PC-3 (cell line): Measurements from ENCODE around the gene CMSS1. TPM values are rescaled to one million over a fixed set of nuclear protein-coding genes. Genes with fewer than 3 reads are reported as not detected.

ENCODE experiments used
- ATAC-seq: fragments of 200-7000 bp; cut with Tn5 transposase; 2 replicates; pipeline ENCODE4 v1.9.1; 2020; ENCODE audit warnings: mild to moderate bottlenecking, moderate library complexity
- BruUV-seq: library from RNA; stranded (reverse); fragments of 400-500 nt; replicated peaks from 2 replicates; lab custom pipeline; 2021; lab: Mats Ljungman, UMichigan
- CTCF ChIA-PET: fragments of 300-600 bp; sonication (Branson Sonifier 250); formaldehyde crosslinking; loops from one replicate; lab custom pipeline; 2022; ENCODE audit warnings: antibody characterized with exemption; lab: Charles Lee
- POLR2A ChIA-PET: fragments of 300-600 bp; sonication (Branson Sonifier 250); formaldehyde crosslinking; loops from one replicate; lab custom pipeline; 2022; ENCODE audit warnings: antibody characterized with exemption; ENCODE audit not compliant: unreplicated experiment; lab: Charles Lee
- DNase-seq: peaks from one replicate; pipeline ENCODE4 v3.0.0-alpha.2; 2015
- H2AFZ ChIP-seq: fragments of 300-600 bp; sonication (generic); 2 replicates; pipeline ENCODE4 v1.6.0; 2016; ENCODE audit warnings: antibody characterized with exemption, low read length
- H3F3A ChIP-seq: fragments of 300-600 bp; sonication (generic); one replicate; pipeline ENCODE4 v1.6.0; 2017; ENCODE audit warnings: antibody characterized with exemption, low read length, control low read depth, mild to moderate bottlenecking; ENCODE audit not compliant: unreplicated experiment
- H3K27ac ChIP-seq: fragments of 300-600 bp; sonication (generic); 2 replicates; pipeline ENCODE4 v1.5.1; 2016; ENCODE audit warnings: mild to moderate bottlenecking, low read length
- H3K27me3 ChIP-seq: fragments of 300-600 bp; sonication (generic); 2 replicates; pipeline ENCODE4 v1.6.1; 2016; ENCODE audit warnings: low read length, mixed read lengths
- H3K36me3 ChIP-seq: fragments of 300-600 bp; sonication (generic); 2 replicates; pipeline ENCODE4 v1.6.1; 2016; ENCODE audit warnings: low read depth, mixed run types, low read length, mixed read lengths
- H3K4me1 ChIP-seq: fragments of 300-600 bp; sonication (generic); 2 replicates; pipeline ENCODE4 v1.5.1; 2016; ENCODE audit warnings: low read length; ENCODE audit not compliant: insufficient read depth
- H3K4me2 ChIP-seq: fragments of 300-600 bp; sonication (generic); 2 replicates; pipeline ENCODE4 v1.6.0; 2016; ENCODE audit warnings: low read length
- H3K4me3 ChIP-seq: fragments of 300-600 bp; sonication (generic); 2 replicates; pipeline ENCODE4 v1.5.1; 2016; ENCODE audit warnings: mild to moderate bottlenecking, low read length, mixed read lengths
- H3K79me2 ChIP-seq: fragments of 300-600 bp; sonication (generic); 2 replicates; pipeline ENCODE4 v1.6.1; 2017; ENCODE audit warnings: low read length, mixed read lengths
- H3K9ac ChIP-seq: fragments of 300-600 bp; sonication (generic); 2 replicates; pipeline ENCODE4 v1.6.0; 2016; ENCODE audit warnings: mild to moderate bottlenecking, low read length
- H3K9me2 ChIP-seq: fragments of 300-600 bp; sonication (generic); replicated peaks from 2 replicates; pipeline ENCODE4 v1.6.1; 2016; ENCODE audit warnings: mixed run types, low read length, mixed read lengths
- H3K9me3 ChIP-seq: fragments of 300-600 bp; sonication (generic); 2 replicates; pipeline ENCODE4 v1.6.1; 2016; ENCODE audit warnings: low read length, mixed read lengths
- H4K20me1 ChIP-seq: fragments of 300-600 bp; sonication (generic); 2 replicates; pipeline ENCODE4 v1.6.1; 2016; ENCODE audit warnings: low read length, mixed read lengths
- CTCF ChIP-seq: fragments of 300-600 bp; sonication (generic); conservative IDR thresholded peaks from 2 replicates; pipeline ENCODE4 v1.5.1; 2017; ENCODE audit warnings: antibody characterized with exemption, low read depth, mild to moderate bottlenecking, low read length
- EZH2 ChIP-seq: fragments of 300-600 bp; sonication (generic); IDR thresholded peaks from one replicate; pipeline ENCODE4 v1.6.1; 2017; ENCODE audit warnings: antibody characterized with exemption, mild to moderate bottlenecking, low read length; ENCODE audit not compliant: unreplicated experiment
- EZH2phosphoT487 ChIP-seq: fragments of 300-600 bp; sonication (generic); IDR thresholded peaks from 2 replicates; pipeline ENCODE4 v1.6.1; 2018; ENCODE audit warnings: mild to moderate bottlenecking, antibody characterized with exemption, low read length, borderline replicate concordance
- intact Hi-C: fragments of 100-400 bp; cut with micrococcal nuclease; formaldehyde crosslinking; loops from 2 replicates; pipeline ENCODE4 v1.9.0; 2023
- total RNA-seq: library from RNA; depleted of rRNA; stranded (reverse); fragments of >200 nt; gene quantifications from 2 replicates; pipeline ENCODE4 v1.2.3, GENCODE V29; 2014

CMSS1 gene
- total RNA-seq, 1 experiment from 2014 or later: 63.1 TPM

GRCh38 chr3:99945328-99945995, 127.8 kb downstream of the CMSS1 start:
- Histone ChIP-seq H3K79me2 (0 out of 2 replicates have a peak, but pooled peaks cover 4% of the 10 kb centered on the region), H3F3A (no peaks in the 10 kb centered on the region), H3K4me1 (peaks cover 27% of the 10 kb centered on the region), H3K27me3 (no peaks in the 10 kb centered on the region), H4K20me1 (no peaks in the 10 kb centered on the region), H2AFZ (no peak overlapping the region), H3K27ac (no peak overlapping the region), H3K36me3 (no peaks in the 10 kb centered on the region), H3K9ac (no peak overlapping the region), H3K9me2 (no peaks in the 10 kb centered on the region), H3K4me2 (no peak overlapping the region), H3K4me3 (no peak overlapping the region), H3K9me3 (no peaks in the 10 kb centered on the region)
- no peak for TF ChIP-seq CTCF
- no peak for TF ChIP-seq EZH2
- no peak for TF ChIP-seq EZH2phosphoT487
- ATAC-seq (no peak), DNase-seq (no peak)
- POLR2A ChIA-PET: no interaction called here
- CTCF ChIA-PET: no interaction called here
- no TSS peak for BruUV-seq
- intact Hi-C loops: no loop called here

GRCh38 chr3:99947356-99947755, 129.7 kb downstream of the CMSS1 start:
- no peak overlapping the region for H3K4me2 ChIP-seq
- H3K9ac ChIP-seq: no peak overlapping the region
- H3K36me3 ChIP-seq: no peaks in the 10 kb centered on the region
- ATAC-seq (no peak), DNase-seq (no peak)
- H3K79me2 ChIP-seq: 0 out of 2 replicates have a peak, but pooled peaks cover 4% of the 10 kb centered on the region
- no peak for TF ChIP-seq EZH2
- TF ChIP-seq EZH2phosphoT487: no peak
- TF ChIP-seq CTCF: no peak
- H3K27ac ChIP-seq: no peak overlapping the region
- ChIA-PET CTCF (no interaction called here), POLR2A (no interaction called here)
- no peak overlapping the region for H2AFZ ChIP-seq
- no peaks in the 10 kb centered on the region for H4K20me1 ChIP-seq
- no peaks in the 10 kb centered on the region for H3K9me2 ChIP-seq
- no peaks in the 10 kb centered on the region for H3K27me3 ChIP-seq
- H3K4me1 ChIP-seq: peaks cover 27% of the 10 kb centered on the region
- intact Hi-C loops: no loop called here
- no peak overlapping the region for H3K4me3 ChIP-seq
- H3F3A ChIP-seq: no peaks in the 10 kb centered on the region
- no TSS peak for BruUV-seq
- no peaks in the 10 kb centered on the region for H3K9me3 ChIP-seq

GRCh38 chr3:99948467-99949089, 130.9 kb downstream of the CMSS1 start:
- Histone ChIP-seq H3K79me2 (0 out of 2 replicates have a peak, but pooled peaks cover 4% of the 10 kb centered on the region), H3K4me2 (no peak overlapping the region), H3K27ac (no peak overlapping the region), H3K9me2 (no peaks in the 10 kb centered on the region), H3K27me3 (no peaks in the 10 kb centered on the region), H2AFZ (no peak overlapping the region), H3K9ac (no peak overlapping the region), H3K9me3 (no peaks in the 10 kb centered on the region), H3K4me3 (no peak overlapping the region), H3F3A (no peaks in the 10 kb centered on the region), H4K20me1 (no peaks in the 10 kb centered on the region), H3K4me1 (peaks cover 28% of the 10 kb centered on the region), H3K36me3 (no peaks in the 10 kb centered on the region)
- POLR2A ChIA-PET: no interaction called here
- TF ChIP-seq CTCF: no peak
- TF ChIP-seq EZH2: no peak
- TF ChIP-seq EZH2phosphoT487: no peak
- no peak for ATAC-seq
- CTCF ChIA-PET: interaction anchor here (0.6 to 1.0 kb wide), 2 partner anchors 54 to 105 kb away, joined by 5 to 6 read pairs; no protein-coding TSS in a partner anchor
- no TSS peak for BruUV-seq
- intact Hi-C loops: no loop called here
- DNase-seq: no peak
